Spleen (tissue), 11 donors: ENCODE results near the gene SCYL1. TPM values are rescaled to one million over a fixed set of nuclear protein-coding genes. Genes with fewer than 3 reads are reported as not detected.

Experiments used
- DNase-seq: peaks from one replicate; pipeline ENCODE4 v3.0.0-alpha.2; 2020
- H3K27ac ChIP-seq, 8 donors: fragments of 200-600 bp; sonication (generic) in 7 of 8; 1 replicate in 4 of 8; 2 replicates in 4 of 8; pipeline versions ENCODE4 v1.5.0 to v1.8.0; 2016 to 2021; ENCODE audit warnings: inconsistent platforms in 4 of 8, mild to moderate bottlenecking in 4 of 8, moderate library complexity in 1 of 8
- H3K27me3 ChIP-seq, 7 donors: fragments of 200-600 bp; sonication (generic) in 6 of 7; replicated peaks in 1 of 7; 1 replicate in 4 of 7; 2 replicates in 3 of 7; pipeline versions ENCODE4 v1.5.0 to v1.8.0; 2016 to 2021; ENCODE audit warnings: inconsistent platforms in 3 of 7, mild to moderate bottlenecking in 1 of 7
- H3K36me3 ChIP-seq, 6 donors: fragments of 200-600 bp; sonication (generic) in 5 of 6; 1 replicate in 4 of 6; 2 replicates in 2 of 6; pipeline versions ENCODE4 v1.5.0 to v1.8.0; 2016 to 2021; ENCODE audit warnings: inconsistent platforms in 2 of 6
- H3K4me1 ChIP-seq, 6 donors: fragments of 200-600 bp; sonication (generic) in 5 of 6; 1 replicate in 3 of 6; 2 replicates in 3 of 6; pipeline versions ENCODE4 v1.5.0 to v1.8.0; 2016 to 2021; ENCODE audit warnings: inconsistent platforms in 3 of 6
- H3K4me3 ChIP-seq, 8 donors: fragments of 200-600 bp; sonication (generic) in 7 of 8; 1 replicate in 4 of 8; 2 replicates in 4 of 8; pipeline versions ENCODE4 v1.5.0 to v1.8.0; 2016 to 2021; ENCODE audit warnings: inconsistent platforms in 4 of 8, mild to moderate bottlenecking in 4 of 8, moderate library complexity in 2 of 8
- H3K9me3 ChIP-seq, 8 donors: fragments of 200-600 bp; sonication (generic) in 7 of 8; 1 replicate in 4 of 8; 2 replicates in 4 of 8; pipeline versions ENCODE4 v1.5.0 to v1.8.0; 2016 to 2021; ENCODE audit warnings: inconsistent platforms in 4 of 8
- CTCF ChIP-seq, 11 experiments: fragments of 200-600 bp in 7 of 11; fragments of 450-650 bp in 4 of 11; sonication (generic) in 4 of 11; IDR thresholded peaks in 8 of 11; conservative IDR thresholded peaks in 3 of 11; 1 replicate in 7 of 11; 2 replicates in 4 of 11; pipeline versions ENCODE4 v1.4.0 to v1.8.0; 2016 to 2021; ENCODE audit warnings: antibody characterized with exemption in 11 of 11, inconsistent platforms in 4 of 11, mild to moderate bottlenecking in 1 of 11
- POLR2A ChIP-seq, 3 donors: fragments of 450-650 bp; IDR thresholded peaks; one replicate each; pipeline ENCODE4 v1.5.1; 2017; ENCODE audit warnings: antibody characterized with exemption in 3 of 3, mild to moderate bottlenecking in 1 of 3
- POLR2AphosphoS5 ChIP-seq, 3 donors: sonication (generic); formaldehyde crosslinking; IDR thresholded peaks; one replicate each; pipeline ENCODE4 v1.5.1; 2017; ENCODE audit warnings: antibody characterized with exemption in 3 of 3
- WGBS, 5 donors: extraction: QIAGEN DNeasy Blood & Tissue Kit in 3 of 5; methylation state at CpG; one replicate each; pipeline versions ENCODE4 v1.1.5 to v1.1.7; 2013 to 2018; 5-methylcytosine and 5-hydroxymethylcytosine counted together
- intact Hi-C: fragments of 100-400 bp; cut with DNase I; formaldehyde crosslinking; loops from one replicate; pipeline ENCODE4 v1.15.0; 2023; ENCODE audit warnings: low total_unique reads
- polyA plus RNA-seq, 3 donors: library from polyadenylated mRNA; stranded (reverse); fragments of 200-250 nt; gene quantifications; one replicate each; pipeline ENCODE4 v1.2.1, GENCODE V29; 2013
- total RNA-seq, 7 donors: library from RNA; depleted of rRNA in 3 of 7; stranded (reverse); fragments of >200 nt in 3 of 7; fragmentation: NEBNext Ultra II Directional in 4 of 7; extraction: Animal tissue kit (Norgen Biotek cat#: 25700) in 4 of 7; gene quantifications; one replicate each; pipeline versions ENCODE4 v1.1.0 to v1.2.1, GENCODE V29; 2016 to 2021
- donor health status: healthy with polysubstance abuse.
- donor health status: DM: no; HTN: no; CAD: no; lungs with moderate emphysema.
- donor health status: DM: no; HTN: no; CAD: no.
- donor health status: Bipolar disorder and iron deficiency.
- donor health status: healthy.
- donor health status: DM: no; HTN: no; CAD: no.
- donor health status: DM: yes; HTN: yes; CAD: no.

The SCYL1 gene
- total and polyA plus RNA-seq, 10 donors = 52.4 to 125 (median 74.8) TPM

DNA sequence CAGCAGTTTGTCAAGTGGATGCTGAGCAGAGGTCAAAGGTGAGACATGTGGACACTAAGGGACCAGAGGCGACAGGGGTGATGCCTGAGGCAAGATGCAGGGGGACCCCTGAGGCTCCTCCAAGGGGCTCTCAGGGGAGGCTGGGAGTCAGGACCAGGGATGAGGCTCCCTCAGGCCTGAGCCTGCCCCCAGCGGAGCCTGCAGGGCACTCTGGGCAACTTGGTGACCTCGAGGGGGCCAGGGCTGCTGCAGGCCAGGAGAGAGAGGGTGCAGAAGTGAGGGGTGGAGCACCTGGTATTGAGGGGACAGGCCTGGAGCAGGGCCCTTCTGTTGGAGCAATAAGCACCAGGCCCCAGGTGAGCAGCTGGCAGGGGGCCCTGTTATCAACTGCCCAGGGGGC is 57.0 kb downstream of the SCYL1 start:
- H3K36me3 ChIP-seq = peaks cover 4 to 92% (median 67%) of the 10 kb centered on the region in 6 donors
- H3K27ac ChIP-seq = peak overlapping the region in 5 of 8 donors; percentile 0 to 93 (median 21)
- intact Hi-C loops = no loop called here
- H3K9me3 ChIP-seq = no peaks in the 10 kb centered on the region
- no peak for DNase-seq
- peaks cover 25 to 97% (median 50%) of the 10 kb centered on the region in 6 donors for H3K4me1 ChIP-seq
- TF ChIP-seq CTCF (IDR thresholded peaks at IDR 0.05 in 8 of 11, conservative IDR thresholded peaks at IDR 0.05 in 3 of 11) = no peak
- no peak for TF ChIP-seq POLR2A (IDR thresholded peaks at IDR 0.05)
- TF ChIP-seq POLR2AphosphoS5 (IDR thresholded peaks at IDR 0.05) = peak in 1 of 3 donors; percentile 57
- WGBS, 5 donors = 93 to 98% (median 96%) methylated on average over 3 of the region's 3 CpGs
- H3K4me3 ChIP-seq = no peak overlapping the region
- H3K27me3 ChIP-seq = no peaks in the 10 kb centered on the region

DNA sequence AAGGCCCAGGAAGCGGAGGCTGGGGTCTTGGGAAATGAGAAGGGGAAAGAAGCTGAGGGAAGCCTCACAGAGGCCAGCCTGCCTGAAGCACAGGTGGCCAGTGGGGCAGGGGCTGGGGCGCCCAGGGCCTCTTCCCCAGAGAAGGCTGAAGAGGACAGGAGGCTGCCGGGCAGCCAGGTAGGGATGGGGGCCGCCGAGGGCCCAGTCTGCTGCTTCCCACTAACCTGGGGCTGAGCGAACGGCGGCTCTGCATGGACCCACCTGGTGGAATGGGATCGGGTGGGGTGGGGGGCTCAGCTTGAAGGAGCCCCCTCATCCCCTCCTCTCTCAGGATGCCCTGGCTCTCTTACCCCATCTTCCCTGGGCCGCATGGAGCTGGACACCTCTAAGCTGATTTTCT is 58.7 kb downstream of the SCYL1 start:
- Histone ChIP-seq H3K36me3 (peaks cover 4 to 92% (median 69%) of the 10 kb centered on the region in 6 donors), H3K4me1 (peaks cover 31 to 97% (median 50%) of the 10 kb centered on the region in 6 donors), H3K27me3 (no peaks in the 10 kb centered on the region), H3K4me3 (no peak overlapping the region), H3K27ac (peak overlapping the region in 5 of 8 donors; percentile 1 to 93 (median 21)), H3K9me3 (no peaks in the 10 kb centered on the region)
- DNase-seq = no peak
- WGBS, 5 donors = 76 to 98% (median 91%) methylated on average over 4 to 10 of the region's 10 CpGs
- intact Hi-C loops = no loop called here
- TF ChIP-seq POLR2AphosphoS5 (IDR thresholded peaks at IDR 0.05) (peak in 1 of 3 donors; percentile 17), POLR2A (IDR thresholded peaks at IDR 0.05) (no peak), CTCF (IDR thresholded peaks at IDR 0.05 in 8 of 11, conservative IDR thresholded peaks at IDR 0.05 in 3 of 11) (no peak)

- Histone ChIP-seq H3K4me3 (no peak overlapping the region), H3K27me3 (no peaks in the 10 kb centered on the region), H3K9me3 (no peaks in the 10 kb centered on the region), H3K4me1 (peaks cover 36 to 97% (median 52%) of the 10 kb centered on the region in 6 donors), H3K36me3 (peaks cover 4 to 92% (median 69%) of the 10 kb centered on the region in 6 donors), H3K27ac (peak overlapping the region in 3 of 8 donors; percentile 21 to 93 (median 50))
- no peak for DNase-seq
- intact Hi-C loops = no loop called here
- TF ChIP-seq POLR2A (IDR thresholded peaks at IDR 0.05) (no peak), POLR2AphosphoS5 (IDR thresholded peaks at IDR 0.05) (peak; percentile 46 to 64 (median 48))
- 53 to 94% (median 65%) methylated on average over 2 to 8 of the region's 8 CpGs for WGBS, 5 donors
Measured at GRCh38 chr11:65584106-65584505, 59.2 kb downstream of the SCYL1 start.

DNA sequence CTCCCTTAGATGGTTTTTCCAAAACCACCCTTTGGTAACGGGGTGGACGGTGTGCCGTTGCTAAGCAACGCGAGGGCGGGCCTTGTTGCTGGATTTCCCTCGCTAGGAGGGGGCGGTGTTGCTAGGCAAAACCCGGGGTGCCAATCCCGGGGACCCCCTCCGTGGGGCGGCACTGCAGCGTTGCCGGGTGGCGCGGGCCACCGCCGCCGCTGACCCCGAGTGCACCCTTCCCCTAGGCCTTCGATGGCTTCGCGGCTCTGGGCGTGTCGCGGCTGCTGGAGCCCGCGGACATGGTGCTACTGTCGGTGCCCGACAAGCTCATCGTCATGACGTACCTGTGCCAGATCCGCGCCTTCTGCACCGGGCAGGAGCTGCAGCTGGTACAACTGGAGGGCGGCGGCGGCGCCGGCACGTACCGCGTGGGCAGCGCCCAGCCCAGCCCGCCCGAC is 59.9 kb downstream of the SCYL1 start:
- Histone ChIP-seq H3K27ac (peak overlapping the region in 2 of 8 donors; percentile 30 to 93), H3K4me1 (peaks cover 43 to 97% (median 54%) of the 10 kb centered on the region in 6 donors), H3K4me3 (no peak overlapping the region), H3K27me3 (no peaks in the 10 kb centered on the region), H3K36me3 (peaks cover 4 to 92% (median 65%) of the 10 kb centered on the region in 6 donors), H3K9me3 (no peaks in the 10 kb centered on the region)
- WGBS, 5 donors = 88 to 93% (median 89%) methylated on average over 9 to 46 of the region's 46 CpGs
- TF ChIP-seq POLR2A (IDR thresholded peaks at IDR 0.05) (no peak), POLR2AphosphoS5 (IDR thresholded peaks at IDR 0.05) (peak in 1 of 3 donors; percentile 56)
- intact Hi-C loops = loop anchor here (5.0 kb wide), 1 partner anchor 42 kb away; no protein-coding TSS in a partner anchor
- no peak for DNase-seq

DNA sequence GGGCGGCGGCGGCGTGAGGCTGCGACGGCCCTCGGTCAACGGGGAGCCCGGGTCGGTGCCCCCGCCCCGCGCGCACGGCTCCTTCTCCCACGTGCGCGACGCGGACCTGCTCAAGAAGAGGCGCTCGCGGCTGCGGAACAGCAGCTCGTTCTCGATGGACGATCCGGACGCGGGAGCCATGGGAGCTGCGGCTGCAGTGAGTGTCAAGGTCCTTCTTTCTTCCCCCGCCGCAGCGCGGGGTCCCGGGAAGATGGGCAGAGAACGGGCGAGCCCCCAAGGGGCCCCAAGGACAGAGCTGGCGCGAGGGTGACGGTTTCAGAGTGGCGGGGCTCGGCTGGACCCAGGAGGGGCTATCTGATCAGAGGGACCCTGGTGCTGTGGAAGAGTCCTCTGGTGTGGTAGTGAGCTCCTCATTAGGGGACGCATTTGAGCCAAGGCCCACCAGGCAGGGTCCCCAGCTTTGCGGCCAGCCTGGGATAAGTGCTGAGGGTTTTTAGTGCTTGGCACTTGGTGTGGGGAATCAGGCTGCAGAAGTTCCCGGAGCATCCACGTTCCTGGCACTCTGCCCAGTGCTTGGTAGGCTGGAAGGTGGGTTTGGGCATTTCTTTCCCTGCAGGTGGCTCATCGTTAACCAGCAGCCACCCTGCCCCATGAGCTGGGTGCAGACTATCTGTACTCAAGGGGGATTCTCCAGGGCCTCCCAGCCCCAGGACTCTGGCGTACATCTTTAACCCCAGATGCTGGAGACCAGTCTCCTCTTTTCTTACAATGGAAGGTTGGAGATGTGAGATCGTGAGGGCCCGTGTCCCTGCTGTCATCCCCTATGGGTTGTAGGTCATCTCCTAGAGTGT is 60.7 kb downstream of the SCYL1 start:
- DNase-seq = no peak
- intact Hi-C loops = loop anchor here (5.0 kb wide), 1 partner anchor 43 kb away; no protein-coding TSS in a partner anchor
- Histone ChIP-seq H3K4me1 (peaks cover 48 to 97% (median 63%) of the 10 kb centered on the region in 6 donors), H3K27me3 (no peaks in the 10 kb centered on the region), H3K9me3 (no peaks in the 10 kb centered on the region), H3K27ac (peak overlapping the region in 6 of 8 donors; percentile 65 to 92 (median 85)), H3K36me3 (peaks cover 3 to 92% (median 65%) of the 10 kb centered on the region in 6 donors), H3K4me3 (no peak overlapping the region)
- TF ChIP-seq POLR2AphosphoS5 (IDR thresholded peaks at IDR 0.05) (peak in 1 of 3 donors; percentile 43), CTCF (IDR thresholded peaks at IDR 0.05 in 8 of 11, conservative IDR thresholded peaks at IDR 0.05 in 3 of 11) (no peak), POLR2A (IDR thresholded peaks at IDR 0.05) (no peak)
- WGBS, 5 donors = 86 to 90% (median 87%) methylated on average over 33 to 51 of the region's 51 CpGs
